ENCODE measurements around the gene CALCR.

DNA sequence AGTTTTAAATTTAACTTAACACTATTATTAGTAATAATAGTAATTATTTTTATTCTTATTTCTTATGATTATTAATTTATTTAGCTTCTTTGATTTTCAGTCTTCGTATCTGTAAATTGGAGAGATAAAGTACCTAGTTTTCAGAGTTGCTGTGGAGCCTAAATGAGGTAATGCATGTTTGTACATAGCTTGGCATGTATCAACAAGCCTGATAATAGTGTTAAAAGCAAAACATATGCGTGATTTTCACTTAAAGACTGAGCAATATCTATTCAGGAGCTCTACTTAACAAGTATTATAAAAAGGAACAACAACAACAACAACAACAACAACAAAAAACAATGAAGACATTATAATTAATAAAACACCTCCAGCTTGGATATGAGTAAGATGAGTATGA is 12.4 kb downstream of the CALCR start:
- TF ChIP-seq RFX7 (CRISPR knock-in tag; IDR thresholded peaks at IDR 0.05) (no peak), JUN (IDR thresholded peaks at IDR 0.05; ENCODE audit: borderline replicate concordance, low read depth, low read length) (no peak), JUN (CRISPR knock-in tag; IDR thresholded peaks at IDR 0.05; ENCODE audit: borderline replicate concordance) (no peak), CREM (IDR thresholded peaks at IDR 0.05; ENCODE audit: low read depth) (no peak), BRD9 (IDR thresholded peaks at IDR 0.05; ENCODE audit: low read depth, partially characterized antibody) (no peak), IFI16 (CRISPR knock-in tag; IDR thresholded peaks at IDR 0.05) (no peak), SIN3A (IDR thresholded peaks at IDR 0.05; ENCODE audit: borderline replicate concordance in 2 of 2, control insufficient read depth in 1 of 2, low read depth in 2 of 2, low read length in 2 of 2) (no peak), PHB (CRISPR knock-in tag; IDR thresholded peaks at IDR 0.05) (no peak)
- TF ChIP-seq, protein P1, sequence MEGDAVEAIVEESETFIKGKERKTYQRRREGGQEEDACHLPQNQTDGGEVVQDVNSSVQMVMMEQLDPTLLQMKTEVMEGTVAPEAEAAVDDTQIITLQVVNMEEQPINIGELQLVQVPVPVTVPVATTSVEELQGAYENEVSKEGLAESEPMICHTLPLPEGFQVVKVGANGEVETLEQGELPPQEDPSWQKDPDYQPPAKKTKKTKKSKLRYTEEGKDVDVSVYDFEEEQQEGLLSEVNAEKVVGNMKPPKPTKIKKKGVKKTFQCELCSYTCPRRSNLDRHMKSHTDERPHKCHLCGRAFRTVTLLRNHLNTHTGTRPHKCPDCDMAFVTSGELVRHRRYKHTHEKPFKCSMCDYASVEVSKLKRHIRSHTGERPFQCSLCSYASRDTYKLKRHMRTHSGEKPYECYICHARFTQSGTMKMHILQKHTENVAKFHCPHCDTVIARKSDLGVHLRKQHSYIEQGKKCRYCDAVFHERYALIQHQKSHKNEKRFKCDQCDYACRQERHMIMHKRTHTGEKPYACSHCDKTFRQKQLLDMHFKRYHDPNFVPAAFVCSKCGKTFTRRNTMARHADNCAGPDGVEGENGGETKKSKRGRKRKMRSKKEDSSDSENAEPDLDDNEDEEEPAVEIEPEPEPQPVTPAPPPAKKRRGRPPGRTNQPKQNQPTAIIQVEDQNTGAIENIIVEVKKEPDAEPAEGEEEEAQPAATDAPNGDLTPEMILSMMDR (IDR thresholded peaks at IDR 0.05 in 2 of 3, conservative IDR thresholded peaks at IDR 0.05 in 1 of 3; ENCODE audit: insufficient read depth in 2 of 3, low read depth in 1 of 3, low read length in 3 of 3), result no peak
- TF ChIP-seq, protein P2, sequence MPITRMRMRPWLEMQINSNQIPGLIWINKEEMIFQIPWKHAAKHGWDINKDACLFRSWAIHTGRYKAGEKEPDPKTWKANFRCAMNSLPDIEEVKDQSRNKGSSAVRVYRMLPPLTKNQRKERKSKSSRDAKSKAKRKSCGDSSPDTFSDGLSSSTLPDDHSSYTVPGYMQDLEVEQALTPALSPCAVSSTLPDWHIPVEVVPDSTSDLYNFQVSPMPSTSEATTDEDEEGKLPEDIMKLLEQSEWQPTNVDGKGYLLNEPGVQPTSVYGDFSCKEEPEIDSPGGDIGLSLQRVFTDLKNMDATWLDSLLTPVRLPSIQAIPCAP (CRISPR knock-in tag; IDR thresholded peaks at IDR 0.05; ENCODE audit: borderline replicate concordance), result no peak

All from K562 (cell line).